NCI-H69 (cell line): ENCODE data around the gene DOCK7.
"Not testable (repeated sequence)": the region's sequence is repeated elsewhere in the genome, so short reads cannot be mapped to it uniquely, and the experiment has no call there.

Experiments
- DNase-seq: peaks from one replicate; lab custom pipeline; 2025; lab: John Stamatoyannopoulos, UW

DOCK7 gene

GRCh38 chr1:62691062-62691844 is 3.1 kb upstream of the DOCK7 start:
- no peak for DNase-seq

- DNase-seq, result peak; percentile 23
These were observed 1.3 kb upstream of the DOCK7 start for GRCh38 chr1:62689524-62689923.

DNA sequence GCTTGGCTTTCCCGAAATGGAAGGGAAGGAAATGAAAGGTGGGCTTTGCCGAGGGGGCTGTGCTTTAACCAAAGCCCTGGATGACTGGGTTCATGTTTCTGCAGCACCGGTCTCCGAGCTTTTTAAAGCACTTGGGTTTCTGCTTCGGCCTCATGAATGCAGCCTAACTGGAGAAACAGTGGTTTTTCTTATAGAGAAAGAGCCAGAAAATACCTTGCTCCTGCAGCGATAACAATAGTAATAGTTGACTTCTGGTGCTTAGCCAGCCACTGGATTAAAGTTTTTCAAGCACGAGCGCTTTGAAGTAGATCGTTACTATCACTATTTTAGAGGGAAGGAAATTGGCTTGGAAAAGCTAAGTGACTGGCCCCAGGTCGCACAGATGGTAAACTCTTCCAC is 500 bp upstream of the DOCK7 start:
- DNase-seq, result peak; percentile 52

- DNase-seq, result peak; percentile 65
These were observed 724 bp downstream of the DOCK7 start for GRCh38 chr1:62687421-62687902.

- no peak for DNase-seq
These were observed 1.4 kb downstream of the DOCK7 start for GRCh38 chr1:62686822-62687221.

- no peak for DNase-seq
These were observed 2.7 kb downstream of the DOCK7 start for GRCh38 chr1:62685431-62685859.

DNA sequence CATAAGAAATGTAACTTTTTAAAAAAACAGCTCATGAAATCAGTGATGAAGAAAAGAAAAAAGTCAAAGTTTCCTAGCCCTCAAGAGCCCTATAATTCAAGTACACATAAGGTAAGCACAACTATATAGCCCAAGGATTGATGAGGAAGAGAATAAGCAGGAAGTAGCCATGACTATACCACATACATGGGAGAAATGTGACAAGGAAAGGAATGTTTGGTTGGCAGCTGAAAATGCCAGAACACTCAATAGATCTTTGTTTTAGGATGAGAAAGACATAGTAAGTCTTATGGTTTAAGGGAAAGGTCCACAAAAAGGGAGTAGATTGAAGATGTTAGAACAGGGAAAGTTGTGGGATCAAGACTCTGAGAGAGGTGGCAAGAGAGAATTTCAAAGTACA is 5.7 kb downstream of the DOCK7 start:
- no peak for DNase-seq

- DNase-seq, result not testable (repeated sequence)
These were observed 7.2 kb downstream of the DOCK7 start for GRCh38 chr1:62680992-62681391.

- not testable (repeated sequence) for DNase-seq
These were observed 10.4 kb downstream of the DOCK7 start for GRCh38 chr1:62677822-62678221.

GRCh38 chr1:62676611-62677356 is 11.4 kb downstream of the DOCK7 start:
- no peak for DNase-seq

DNA sequence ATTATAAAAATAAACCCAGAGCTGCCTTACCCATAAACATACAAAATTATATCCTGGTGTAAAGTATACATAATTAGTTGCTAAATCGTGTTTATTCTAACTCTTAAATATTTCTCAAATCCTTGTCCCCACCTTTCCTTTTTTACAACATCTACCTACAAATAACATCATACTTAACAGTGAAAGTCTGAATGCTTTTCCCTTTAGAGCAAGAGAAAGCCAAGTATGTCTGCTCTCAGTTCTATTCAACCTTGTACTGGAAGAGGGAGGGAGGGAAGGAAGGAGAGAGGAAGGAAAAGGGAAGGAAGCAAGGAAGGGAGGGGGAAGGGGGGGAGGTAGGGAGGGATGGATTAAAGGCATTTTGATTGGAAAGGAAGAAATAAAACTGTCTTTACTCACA is 14.6 kb downstream of the DOCK7 start:
- DNase-seq, result no peak

- no peak for DNase-seq
These were observed 16.2 kb downstream of the DOCK7 start for GRCh38 chr1:62672029-62672428.

DNA sequence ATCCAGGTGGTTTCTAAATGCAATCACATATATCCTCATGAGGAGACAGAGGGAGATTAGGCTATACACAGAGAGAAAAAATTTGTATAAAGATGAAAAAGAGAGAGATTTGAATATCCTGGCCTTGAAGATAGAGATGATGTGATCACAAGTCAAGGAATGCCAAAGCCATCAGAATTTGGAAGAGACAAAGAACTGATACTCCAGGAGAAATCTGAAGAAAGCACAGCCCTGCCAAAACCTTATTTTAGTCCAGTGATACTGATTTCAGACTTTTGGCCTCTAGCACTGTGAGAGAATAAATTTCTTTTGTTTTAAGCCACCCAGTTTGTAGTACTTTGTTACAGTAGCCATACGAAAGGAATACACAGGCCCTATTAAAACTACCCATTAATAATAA is 33.4 kb downstream of the DOCK7 start:
- no peak for DNase-seq

DNA sequence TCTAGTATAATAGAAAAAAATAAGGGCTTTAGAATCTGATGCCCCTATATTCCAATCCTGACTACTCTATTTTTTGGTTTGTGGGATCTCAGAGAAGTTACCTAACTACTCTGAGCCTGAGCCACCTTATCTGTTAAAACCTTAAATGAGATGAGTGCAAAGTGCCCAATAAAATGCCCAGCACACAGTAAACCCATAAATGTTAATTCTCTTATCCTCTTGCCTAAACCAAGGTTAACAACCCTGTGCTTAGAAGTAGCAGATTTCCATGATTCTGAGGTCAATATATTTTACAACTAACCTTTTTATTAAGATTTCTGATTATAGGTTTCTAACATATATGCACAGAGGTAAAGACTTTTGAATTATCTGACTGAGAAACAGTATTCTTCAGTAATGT is 35.8 kb downstream of the DOCK7 start:
- no peak for DNase-seq

DNA sequence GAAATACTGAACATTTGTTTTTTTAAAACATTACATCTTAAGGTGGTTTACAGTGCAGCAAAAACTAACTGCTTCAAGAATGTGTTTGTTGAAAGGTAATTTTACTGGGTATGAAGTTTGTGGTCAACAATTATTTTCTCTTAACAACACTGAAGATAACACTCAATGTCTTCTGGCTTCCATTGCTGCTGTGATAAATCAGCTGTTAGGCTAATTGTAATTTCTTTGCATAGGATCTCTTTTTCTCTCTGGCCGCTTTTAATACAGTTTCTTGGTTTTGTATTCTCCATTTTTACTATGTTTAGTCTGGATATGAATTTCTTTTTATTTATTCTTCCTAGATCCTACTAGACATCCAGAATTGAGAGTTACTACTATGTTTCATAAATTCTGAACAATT is 44.9 kb downstream of the DOCK7 start:
- DNase-seq, result no peak

DNA sequence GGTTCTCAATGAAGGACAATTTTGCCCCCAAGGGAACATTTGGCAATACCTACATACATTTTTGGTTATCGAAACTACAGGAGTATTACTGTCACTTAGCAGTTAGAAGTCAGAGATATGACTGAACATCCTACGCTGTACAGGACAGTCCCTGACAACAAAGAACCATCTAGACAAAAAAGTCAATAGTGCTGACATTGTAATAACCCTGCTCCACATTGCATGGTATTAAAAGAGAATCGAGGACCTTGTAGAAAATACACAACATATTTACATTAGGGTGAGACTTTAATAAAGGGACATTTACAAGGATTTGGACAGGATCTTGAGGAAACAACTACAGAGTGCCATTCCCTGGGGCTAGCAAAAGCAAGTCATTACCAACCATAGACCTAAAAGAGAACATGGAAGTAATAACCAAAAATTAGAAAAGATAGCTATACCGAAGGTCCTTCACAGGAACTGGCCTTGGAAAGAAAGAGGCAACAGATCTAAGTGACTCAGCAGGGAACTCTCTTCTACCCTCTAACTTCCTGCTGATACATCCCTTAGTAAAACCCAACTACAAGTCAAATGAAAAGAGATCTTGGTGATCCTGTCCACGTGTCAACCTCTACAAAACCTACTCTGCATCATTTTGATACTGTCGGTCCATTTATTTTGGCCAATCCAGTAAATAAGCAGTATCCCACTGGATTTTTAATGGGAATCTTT is 50.6 kb downstream of the DOCK7 start:
- no peak for DNase-seq

DNA sequence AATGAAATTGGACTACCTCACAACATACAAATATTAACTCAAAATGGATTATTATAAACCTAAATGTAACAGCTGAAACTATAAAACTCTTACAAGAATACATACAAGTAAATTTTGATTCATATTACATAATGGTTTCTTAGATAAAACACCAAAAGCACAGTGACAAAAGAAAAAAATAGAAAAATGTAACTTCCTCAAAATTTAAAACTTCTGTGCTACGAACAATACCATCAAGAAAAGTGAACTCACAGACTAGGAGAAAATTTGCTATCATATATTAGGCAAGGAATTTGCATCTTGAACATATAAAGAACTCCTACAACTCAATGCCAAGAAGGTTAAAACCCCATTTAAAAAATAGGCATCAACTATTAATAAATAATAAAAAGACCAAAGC is 59.7 kb downstream of the DOCK7 start:
- no peak for DNase-seq

GRCh38 chr1:62625415-62625814 is 62.8 kb downstream of the DOCK7 start:
- no peak for DNase-seq

- DNase-seq, result peak; percentile 2
These were observed 66.3 kb downstream of the DOCK7 start for GRCh38 chr1:62621907-62622306.

- DNase-seq, result no peak
These were observed 74.3 kb downstream of the DOCK7 start for GRCh38 chr1:62613890-62614289.

DNA sequence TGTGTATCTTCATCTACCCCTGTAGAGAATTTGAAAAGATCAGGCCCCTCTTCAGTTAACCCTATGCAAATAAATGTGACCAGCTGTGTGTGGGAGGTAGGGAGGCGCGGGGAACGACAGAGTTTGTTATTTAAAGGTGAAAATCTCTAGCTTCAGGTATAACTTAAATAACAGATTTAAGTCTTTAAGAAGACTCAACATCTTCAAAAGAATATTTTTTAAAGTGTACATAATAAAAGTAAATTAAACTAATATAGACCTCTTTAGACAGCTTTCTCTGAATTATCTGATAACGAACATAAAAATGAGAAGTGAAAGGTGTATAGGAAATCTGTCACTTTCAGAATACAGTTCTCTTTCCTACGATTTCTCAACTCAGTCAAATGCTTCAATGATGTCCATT is 74.9 kb downstream of the DOCK7 start:
- no peak for DNase-seq

GRCh38 chr1:62612770-62613169 is 75.4 kb downstream of the DOCK7 start:
- DNase-seq, result no peak

DNA sequence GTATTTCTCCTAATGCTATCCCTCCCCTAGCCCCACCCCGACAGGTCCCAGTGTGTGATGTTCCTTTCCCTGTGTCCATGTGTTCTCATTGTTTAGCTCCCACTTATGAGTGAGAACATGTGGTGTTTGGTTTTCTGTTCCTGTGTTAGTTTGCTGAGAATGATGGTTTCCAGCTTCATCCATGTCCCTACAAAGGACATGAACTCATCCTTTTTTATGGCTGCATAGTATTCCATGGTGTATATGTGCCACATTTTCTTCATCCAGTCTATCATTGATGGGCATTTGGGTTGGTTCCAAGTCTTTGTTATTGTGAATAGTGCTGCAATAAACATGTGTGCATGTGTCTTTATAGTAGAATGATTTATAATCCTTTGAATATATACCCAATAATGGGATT is 77.6 kb downstream of the DOCK7 start:
- DNase-seq, result not testable (repeated sequence)
